LHCN-M2 (cell line): ENCODE data around the gene ARHGAP26. TPM values are rescaled to one million over a fixed set of nuclear protein-coding genes. Genes with fewer than 3 reads are reported as not detected.
"Not testable (repeated sequence)": the region's sequence is repeated elsewhere in the genome, so short reads cannot be mapped to it uniquely, and the experiment has no call there.

Experiments used
- DNase-seq: peaks from one replicate; pipeline ENCODE4 v3.0.0-alpha.2; 2012; ENCODE audit warnings: low read depth
- total RNA-seq: library from RNA; depleted of rRNA; stranded (reverse); fragments of >200 nt; gene quantifications from 2 replicates; pipeline ENCODE4 v1.2.3, GENCODE V29; 2014

Gene ARHGAP26
- total RNA-seq, 1 experiment from 2014 or later: 1.0 TPM

DNA sequence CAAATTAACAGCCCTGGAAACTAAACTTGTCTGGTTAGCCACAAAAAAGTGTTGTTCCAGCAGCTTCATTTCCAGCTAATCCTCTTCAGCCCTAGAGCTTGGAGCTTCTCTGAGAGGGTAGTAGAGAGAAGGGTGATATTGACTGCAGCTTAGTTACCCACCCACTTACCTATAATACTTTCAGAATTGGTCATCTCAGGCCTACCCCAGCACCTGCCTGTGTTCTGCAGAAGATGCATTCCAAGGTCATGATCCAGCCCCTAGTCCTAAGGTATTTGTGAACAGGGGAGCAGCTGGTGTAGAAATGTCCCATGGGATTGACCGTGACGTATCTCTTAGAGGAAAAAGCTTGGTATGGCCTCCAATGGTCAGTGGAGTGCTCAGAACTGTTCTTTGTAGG lies 344.3 kb downstream of the ARHGAP26 start:
- no peak for DNase-seq

GRCh38 chr5:143115381-143115780 lies 345.2 kb downstream of the ARHGAP26 start:
- no peak for DNase-seq

GRCh38 chr5:143116814-143117213 lies 346.6 kb downstream of the ARHGAP26 start:
- no peak for DNase-seq

DNA sequence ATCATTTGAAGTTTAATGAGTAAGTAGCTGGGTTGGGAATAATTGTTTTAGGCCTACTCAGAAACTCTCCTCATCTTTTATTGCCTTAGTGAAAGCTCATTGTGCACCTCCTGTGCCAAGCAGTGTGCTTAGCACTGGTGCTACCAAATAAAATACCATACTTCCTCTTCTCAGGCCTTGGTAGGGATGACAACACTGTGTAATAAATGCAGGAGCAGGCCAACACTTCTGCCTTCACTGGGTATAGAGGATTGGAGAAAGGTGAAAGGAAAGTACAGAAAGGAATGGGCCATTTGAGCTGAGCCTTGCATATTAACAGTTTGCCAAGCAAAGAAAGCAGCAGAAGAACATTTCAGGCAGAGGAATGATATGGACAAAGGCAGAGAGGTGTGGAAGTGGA lies 347.6 kb downstream of the ARHGAP26 start:
- DNase-seq: no peak

- no peak for DNase-seq
These were observed 348.0 kb downstream of the ARHGAP26 start for GRCh38 chr5:143118222-143118621.

DNA sequence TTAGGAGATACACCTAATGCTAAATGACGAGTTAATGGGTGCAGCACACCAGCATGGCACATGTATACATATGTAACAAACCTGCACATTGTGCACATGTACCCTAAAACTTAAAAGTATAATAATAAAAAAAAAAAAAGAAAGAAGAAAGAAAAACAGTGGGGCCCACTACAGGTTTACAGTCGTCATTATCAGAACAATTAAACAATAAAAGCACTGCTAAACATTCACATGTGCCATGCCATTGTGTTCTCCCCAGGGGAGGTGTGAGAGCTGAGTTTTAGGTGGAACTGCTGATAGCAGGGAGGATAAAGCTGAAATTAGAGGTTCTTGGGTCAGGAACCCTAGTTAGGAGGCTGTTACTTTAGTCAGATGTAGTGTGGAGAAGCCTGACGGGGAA lies 348.6 kb downstream of the ARHGAP26 start:
- DNase-seq: not testable (repeated sequence)

GRCh38 chr5:143119291-143119769 lies 349.2 kb downstream of the ARHGAP26 start:
- DNase-seq: no peak

GRCh38 chr5:143119881-143120341 lies 349.7 kb downstream of the ARHGAP26 start:
- DNase-seq: no peak

DNA sequence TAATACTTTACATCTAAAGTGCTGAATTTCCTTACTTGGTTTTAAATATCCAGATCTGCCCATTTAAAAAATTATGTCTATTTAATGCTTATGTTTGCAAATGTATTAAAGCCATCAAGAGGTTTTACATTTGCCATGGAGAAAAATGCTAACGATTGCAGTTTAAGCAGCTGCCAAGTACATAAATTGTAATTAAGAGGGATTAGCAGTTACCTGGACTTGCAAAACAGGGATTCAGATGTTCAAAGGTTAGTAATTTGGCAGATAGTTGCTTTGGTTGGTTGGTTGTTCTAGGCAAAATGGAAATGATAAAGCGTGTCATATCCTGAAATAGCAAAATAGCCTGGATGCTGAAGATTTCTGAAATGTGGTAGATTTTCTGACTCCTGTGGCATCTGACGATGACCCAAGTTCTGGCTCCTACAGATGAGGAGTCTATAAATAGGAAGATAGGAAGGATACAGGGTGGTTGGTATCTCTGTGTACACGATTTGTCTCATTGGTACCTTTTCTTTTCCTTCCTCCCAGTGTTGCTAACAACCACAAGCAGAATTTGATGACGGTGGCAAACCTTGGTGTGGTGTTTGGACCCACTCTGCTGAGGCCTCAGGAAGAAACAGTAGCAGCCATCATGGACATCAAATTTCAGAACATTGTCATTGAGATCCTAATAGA lies 350.4 kb downstream of the ARHGAP26 start:
- no peak for DNase-seq

DNA sequence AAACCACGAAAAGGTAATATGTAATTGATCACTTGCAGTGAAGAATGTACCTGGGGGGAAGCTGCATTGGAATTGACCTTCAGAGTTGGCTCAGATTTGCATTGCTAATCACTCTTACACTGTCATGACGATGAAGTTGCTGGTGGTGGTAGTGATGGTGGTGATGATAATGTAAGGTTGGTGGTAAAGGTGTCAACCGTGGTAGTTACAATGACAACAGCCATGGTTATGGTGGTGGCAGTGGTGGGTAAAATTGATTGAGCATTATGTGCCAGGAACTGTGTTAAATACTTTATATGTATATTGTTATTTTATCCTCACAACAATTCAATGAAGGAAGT lies 350.9 kb downstream of the ARHGAP26 start:
- no peak for DNase-seq

GRCh38 chr5:143124593-143124992 lies 354.4 kb downstream of the ARHGAP26 start:
- no peak for DNase-seq

DNA sequence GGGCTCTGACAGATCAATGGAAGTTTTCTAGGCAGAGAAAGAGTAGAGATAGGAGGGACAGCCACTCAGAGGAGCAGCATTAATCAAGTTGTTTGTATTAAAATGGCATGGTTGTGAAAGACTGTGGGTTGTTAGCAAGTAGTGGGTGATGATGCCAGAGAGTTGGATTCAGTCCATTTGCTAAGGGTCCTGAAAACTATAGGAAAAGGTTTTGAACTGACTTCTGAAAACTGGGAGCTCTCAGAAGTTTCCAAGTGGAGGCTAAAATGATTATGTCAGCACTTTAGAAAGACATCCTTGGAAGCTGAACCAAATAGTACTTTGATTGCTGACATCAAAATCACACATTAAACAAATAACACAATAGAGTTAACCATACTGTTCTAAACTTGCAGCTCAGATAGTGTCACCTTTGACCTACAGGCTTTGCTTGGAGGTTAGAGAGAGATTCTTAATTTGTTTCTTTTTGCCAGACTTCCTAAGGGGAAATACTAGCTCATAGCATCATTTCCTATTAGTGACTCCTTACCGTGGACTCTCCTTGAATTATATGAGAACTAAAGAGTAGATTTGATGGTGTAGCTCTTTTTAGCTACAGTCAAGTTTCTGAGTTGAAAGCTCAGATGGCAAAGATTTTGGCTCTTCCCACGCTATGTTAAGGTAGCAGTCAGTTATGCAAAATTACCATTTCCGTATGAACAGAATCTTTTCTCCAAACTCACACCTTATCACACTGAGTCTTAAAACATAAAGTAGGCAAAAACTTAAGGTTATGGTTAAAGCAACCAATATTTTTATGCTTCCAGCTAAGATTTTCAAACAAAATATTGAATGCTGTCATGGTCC lies 356.2 kb downstream of the ARHGAP26 start:
- no peak for DNase-seq

DNA sequence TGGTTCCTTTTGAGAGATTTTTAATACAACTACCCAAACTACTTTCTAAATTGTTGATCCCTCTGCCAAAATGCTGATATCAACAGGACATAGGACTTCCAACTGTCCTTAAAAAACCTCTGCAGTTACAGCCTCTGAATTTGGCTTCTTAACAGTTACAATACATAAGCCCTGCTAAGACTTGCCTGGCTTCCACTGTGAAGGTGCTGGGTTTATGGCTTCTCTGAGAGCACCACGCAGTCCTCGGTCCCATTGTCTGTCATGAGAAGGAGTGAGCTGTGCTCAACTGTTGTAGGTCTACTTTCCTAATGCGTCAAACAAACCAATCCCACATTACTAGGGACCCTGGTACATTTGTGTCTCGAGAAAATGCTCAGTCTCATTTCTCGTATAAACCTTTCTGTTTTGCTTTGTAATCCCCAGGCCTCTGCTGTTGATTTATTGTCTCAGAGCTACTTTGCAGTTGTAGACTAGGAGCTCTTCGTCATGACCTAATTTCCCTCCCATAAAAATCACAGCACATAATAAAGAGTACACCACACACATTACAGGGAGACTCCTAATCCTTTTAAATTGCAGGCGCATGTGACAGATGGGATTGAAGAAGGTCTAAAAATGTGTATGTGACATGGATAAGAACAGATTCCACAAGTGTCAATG lies 358.4 kb downstream of the ARHGAP26 start:
- peak; percentile 87 for DNase-seq

DNA sequence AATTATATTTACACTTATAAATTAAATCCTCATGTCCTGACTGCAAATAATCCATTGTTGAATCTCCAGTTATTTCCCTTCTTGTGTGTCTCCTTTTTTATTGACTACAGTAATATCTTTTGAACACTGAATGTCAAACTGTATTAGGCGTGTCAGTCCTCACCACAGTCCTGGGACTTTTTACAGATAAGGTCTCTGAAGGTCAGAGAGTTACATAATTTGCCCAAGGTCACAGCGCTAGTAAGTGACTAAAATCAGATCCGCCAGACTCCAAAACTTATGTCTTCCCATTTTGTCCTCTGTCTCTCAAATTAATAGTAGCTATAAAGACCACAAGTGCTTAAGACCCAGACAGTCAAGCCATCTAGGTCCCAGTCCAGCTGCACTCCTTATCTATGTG lies 359.0 kb downstream of the ARHGAP26 start:
- DNase-seq: no peak

DNA sequence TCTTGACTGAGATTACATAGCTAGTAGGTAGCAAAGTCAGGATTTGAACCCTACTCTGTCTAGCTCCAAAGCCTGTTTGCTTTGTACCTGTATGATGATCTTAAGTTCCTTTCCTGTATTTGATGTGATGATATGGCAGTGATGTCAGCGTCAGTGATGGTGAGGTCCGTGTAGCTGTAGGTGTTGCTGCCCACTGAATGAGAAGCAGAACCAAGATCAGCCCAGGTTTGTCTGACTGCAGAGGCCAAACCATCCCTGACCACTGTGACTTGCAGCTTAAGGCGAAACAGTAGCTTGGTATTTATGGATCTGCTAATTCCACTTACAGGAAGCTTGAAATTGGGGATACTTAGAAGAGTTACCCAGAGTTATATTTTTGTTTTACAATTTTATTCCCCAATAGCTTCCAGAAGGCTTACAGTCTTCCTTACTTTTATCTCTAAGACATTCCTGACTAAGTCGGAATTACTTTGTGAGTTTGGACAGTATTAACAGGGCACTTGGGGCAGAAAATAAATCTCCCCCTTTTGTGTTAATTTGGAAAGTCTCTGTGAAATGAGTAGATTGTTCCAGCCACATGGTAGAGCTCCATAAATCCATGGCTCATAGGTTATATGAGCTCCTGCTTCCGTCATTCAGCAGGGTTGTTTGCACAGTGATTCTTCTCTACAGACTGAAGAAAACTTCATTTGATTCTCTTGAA lies 359.9 kb downstream of the ARHGAP26 start:
- no peak for DNase-seq

DNA sequence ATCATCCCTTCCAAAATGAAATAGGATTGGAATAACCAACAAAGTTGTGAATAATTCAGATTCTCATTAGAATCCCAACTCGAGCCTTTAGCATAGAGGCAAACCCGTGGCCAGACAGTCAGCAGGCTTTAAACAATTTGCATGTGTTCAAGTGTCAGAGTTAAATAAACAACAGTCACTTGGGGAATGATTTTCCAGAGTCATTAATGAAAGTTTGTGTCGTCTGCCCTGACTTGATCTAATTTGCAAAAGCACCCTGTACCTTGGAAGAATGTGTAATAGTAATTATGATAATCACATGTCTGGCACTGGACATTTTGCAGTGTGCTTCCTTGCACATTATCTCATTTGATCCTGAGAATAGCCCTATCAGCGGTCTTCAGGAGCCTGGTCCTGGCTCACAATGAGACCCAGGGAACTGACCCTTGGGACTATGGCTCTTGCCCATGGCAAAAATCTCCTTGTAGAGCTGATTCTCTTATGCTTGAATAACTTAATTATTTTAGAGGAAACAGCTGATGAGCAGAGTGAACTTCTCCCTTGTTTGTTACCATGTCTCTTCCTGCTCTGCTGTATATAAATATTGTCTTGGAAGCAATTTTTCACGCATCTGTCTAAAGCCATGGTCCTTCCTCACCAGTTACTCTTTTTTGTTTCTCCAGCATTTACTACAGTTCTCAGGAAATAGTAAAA lies 360.6 kb downstream of the ARHGAP26 start:
- DNase-seq: no peak

GRCh38 chr5:143131972-143132371 lies 361.8 kb downstream of the ARHGAP26 start:
- peak; percentile 98 for DNase-seq

- no peak for DNase-seq
These were observed 362.6 kb downstream of the ARHGAP26 start for GRCh38 chr5:143132739-143133138.

- DNase-seq: peak; percentile 85
These were observed 363.5 kb downstream of the ARHGAP26 start for GRCh38 chr5:143133721-143134120.

DNA sequence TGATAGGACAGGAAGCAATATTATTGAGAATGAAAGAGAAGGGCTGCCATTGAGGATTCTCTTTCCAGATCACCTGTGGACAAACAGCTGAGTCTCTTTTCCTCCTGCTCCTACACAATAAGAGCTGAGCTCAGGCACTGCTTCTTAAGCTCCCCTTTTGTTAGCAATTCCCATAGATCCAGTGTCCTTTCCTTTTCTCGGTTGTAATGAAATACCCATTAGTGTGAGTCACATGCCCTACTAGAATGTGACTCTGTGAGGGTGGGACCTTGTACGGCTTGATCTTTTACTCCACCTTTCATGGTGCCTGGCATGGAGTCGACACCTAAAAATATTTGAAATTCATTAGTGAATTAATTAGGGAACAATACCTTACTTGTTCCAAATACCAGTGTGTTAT lies 364.1 kb downstream of the ARHGAP26 start:
- DNase-seq: peak; percentile 83

- peak; percentile 67 for DNase-seq
These were observed 364.7 kb downstream of the ARHGAP26 start for GRCh38 chr5:143134900-143135299.
